Measurements from ENCODE around the gene CAMKMT. TPM values are rescaled to one million over a fixed set of nuclear protein-coding genes. Genes with fewer than 3 reads are reported as not detected.

Gene CAMKMT
- total and polyA plus RNA-seq, 7 donors, result 6.1 to 15.6 (median 11.6) TPM

DNA sequence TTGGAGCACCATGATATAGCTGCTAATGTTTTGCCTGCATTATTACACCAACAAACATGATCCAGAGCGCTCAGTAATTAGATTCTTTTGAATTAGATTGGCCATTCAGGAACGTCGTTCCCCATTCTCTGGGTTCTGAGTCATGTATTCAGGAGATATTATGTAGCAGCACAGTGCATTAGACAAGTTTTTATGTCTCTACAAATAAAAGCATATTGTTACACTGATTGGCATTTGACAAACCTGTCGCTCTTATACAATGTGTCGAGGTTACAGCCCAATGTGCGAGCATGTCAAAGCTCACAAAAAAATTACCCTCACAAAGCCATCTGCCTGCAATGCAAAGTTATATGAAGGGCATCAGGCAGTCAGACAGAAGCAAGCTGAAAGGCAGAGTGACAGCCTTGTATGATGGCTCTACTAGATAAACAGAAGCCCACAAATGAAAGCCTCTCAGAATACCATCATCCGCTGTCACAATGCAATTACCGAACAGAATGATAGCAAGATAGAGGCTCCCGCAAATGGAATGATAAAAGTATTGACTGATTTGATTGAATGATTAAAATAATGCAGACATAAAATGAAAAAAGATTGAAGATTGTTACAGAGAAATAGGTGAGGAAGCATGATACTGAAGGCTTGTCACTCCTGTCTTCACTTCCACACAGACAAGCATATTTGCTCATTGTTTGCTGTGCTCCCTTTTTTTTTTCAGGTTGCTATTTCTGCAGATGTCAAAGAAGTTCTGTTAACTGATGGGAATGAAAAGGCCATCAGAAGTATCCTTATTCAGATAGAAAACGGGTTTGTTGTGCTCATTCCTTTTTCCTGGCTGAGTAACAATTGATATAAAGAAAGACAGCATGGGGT lies 345.2 kb downstream of the CAMKMT start:
- intact Hi-C loops (cut with DNase I), result no loop called here
- Histone ChIP-seq H3K4me1 (no peaks in the 10 kb centered on the region), H3K4me3 (no peak overlapping the region), H3K36me3 (no peaks in the 10 kb centered on the region), H3K27me3 (no peaks in the 10 kb centered on the region), H3K27ac (no peak overlapping the region), H3K9me3 (no peaks in the 10 kb centered on the region)
- DNase-seq, result no peak
- WGBS, 2 donors, result 94% methylated on average over 10 of the region's 10 CpGs
- no peak for TF ChIP-seq EP300 (IDR thresholded peaks at IDR 0.05)
- no peak for TF ChIP-seq POLR2AphosphoS5 (IDR thresholded peaks at IDR 0.05)
- TF ChIP-seq, protein P1, sequence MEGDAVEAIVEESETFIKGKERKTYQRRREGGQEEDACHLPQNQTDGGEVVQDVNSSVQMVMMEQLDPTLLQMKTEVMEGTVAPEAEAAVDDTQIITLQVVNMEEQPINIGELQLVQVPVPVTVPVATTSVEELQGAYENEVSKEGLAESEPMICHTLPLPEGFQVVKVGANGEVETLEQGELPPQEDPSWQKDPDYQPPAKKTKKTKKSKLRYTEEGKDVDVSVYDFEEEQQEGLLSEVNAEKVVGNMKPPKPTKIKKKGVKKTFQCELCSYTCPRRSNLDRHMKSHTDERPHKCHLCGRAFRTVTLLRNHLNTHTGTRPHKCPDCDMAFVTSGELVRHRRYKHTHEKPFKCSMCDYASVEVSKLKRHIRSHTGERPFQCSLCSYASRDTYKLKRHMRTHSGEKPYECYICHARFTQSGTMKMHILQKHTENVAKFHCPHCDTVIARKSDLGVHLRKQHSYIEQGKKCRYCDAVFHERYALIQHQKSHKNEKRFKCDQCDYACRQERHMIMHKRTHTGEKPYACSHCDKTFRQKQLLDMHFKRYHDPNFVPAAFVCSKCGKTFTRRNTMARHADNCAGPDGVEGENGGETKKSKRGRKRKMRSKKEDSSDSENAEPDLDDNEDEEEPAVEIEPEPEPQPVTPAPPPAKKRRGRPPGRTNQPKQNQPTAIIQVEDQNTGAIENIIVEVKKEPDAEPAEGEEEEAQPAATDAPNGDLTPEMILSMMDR (IDR thresholded peaks at IDR 0.05), result no peak
- no peak for TF ChIP-seq POLR2A (IDR thresholded peaks at IDR 0.05)

DNA sequence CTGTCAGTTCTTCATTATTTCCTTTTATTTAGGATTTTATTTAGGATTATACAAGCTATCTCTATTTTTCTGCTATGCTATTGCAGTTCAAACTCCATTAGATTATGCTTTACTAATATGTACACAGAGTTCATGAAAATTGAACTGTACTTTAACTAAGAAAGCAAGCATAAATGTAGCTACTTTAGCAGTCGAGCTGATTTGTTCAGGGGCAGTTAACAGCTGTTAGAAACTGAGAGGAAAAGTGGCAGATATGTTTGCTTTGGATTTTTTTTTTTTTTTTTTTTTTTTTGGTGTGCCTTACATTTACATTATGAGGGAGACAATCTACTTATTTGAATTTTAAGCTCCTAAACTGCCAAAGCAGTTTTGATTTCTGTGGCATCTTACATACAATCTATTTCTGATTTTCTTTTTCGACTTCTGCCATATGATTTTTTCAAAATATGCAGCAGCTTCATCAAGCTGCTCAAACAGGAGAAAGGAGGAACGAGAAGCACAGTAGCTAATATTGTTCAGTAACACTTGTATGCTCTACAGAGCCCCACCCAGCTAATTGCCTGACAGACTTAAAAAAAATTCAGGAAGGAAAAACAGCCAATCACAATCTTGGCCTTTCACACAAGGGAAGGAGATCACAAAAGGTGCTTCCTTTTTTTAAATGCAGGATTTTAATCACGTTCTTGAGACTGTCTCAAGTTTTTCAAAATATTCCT lies 346.4 kb downstream of the CAMKMT start:
- Histone ChIP-seq H3K4me1 (no peaks in the 10 kb centered on the region), H3K4me3 (no peak overlapping the region), H3K36me3 (no peaks in the 10 kb centered on the region), H3K27me3 (no peaks in the 10 kb centered on the region), H3K27ac (no peak overlapping the region), H3K9me3 (no peaks in the 10 kb centered on the region)
- intact Hi-C loops (cut with DNase I), result no loop called here
- TF ChIP-seq POLR2AphosphoS5 (IDR thresholded peaks at IDR 0.05), result no peak
- no peak for TF ChIP-seq EP300 (IDR thresholded peaks at IDR 0.05)
- TF ChIP-seq, protein P1 (IDR thresholded peaks at IDR 0.05), result no peak
- DNase-seq, result no peak
- 8 to 20% methylated on average over 4 of the region's 4 CpGs for WGBS, 2 donors

DNA sequence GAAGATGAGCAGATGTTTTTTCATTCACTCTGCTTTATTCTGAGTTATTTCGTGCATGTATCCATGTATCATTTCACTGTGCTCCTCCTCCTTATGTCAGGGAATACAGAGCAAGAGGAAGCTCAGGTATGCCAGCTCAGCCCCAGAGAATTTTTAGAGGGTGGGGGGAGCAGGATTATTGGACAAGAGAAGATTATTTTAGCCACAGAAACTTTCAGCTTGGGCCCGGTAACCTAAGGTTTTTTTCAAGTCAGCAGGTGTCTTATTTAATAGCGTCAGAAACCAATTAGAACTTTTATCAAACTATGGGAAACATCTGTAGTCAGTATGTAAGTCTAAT lies 346.9 kb downstream of the CAMKMT start:
- H3K27me3 ChIP-seq, result no peaks in the 10 kb centered on the region
- DNase-seq, result no peak
- intact Hi-C loops (cut with DNase I), result no loop called here
- H3K4me1 ChIP-seq, result no peaks in the 10 kb centered on the region
- TF ChIP-seq EP300 (IDR thresholded peaks at IDR 0.05), result no peak
- no peak for TF ChIP-seq POLR2A (IDR thresholded peaks at IDR 0.05)
- no peak for TF ChIP-seq POLR2AphosphoS5 (IDR thresholded peaks at IDR 0.05)
- TF ChIP-seq, protein P1 (IDR thresholded peaks at IDR 0.05), result no peak
- H3K36me3 ChIP-seq, result no peaks in the 10 kb centered on the region
- 39 to 44% methylated on average over 3 of the region's 3 CpGs for WGBS, 2 donors
- no peak overlapping the region for H3K27ac ChIP-seq
- H3K4me3 ChIP-seq, result no peak overlapping the region
- H3K9me3 ChIP-seq, result no peaks in the 10 kb centered on the region

DNA sequence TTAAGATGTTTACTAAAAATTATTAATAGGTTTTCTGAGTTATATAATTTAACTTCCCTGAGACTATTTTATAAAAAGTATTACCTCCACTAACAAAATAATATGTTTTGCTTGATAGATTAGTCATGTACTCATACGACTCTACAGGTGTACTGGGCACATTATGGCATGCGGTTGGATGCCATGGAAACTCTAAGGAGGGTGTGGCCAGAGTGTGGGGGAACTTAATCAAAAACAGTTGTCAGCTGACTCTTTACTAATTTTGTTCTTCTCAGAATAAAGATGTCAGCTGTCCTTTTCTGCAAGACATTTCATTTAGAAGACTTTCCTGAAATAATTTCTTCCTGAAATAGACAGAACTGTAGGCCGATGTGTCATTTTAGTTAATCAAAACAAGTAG lies 351.4 kb downstream of the CAMKMT start:
- no peak overlapping the region for H3K4me3 ChIP-seq
- H3K27me3 ChIP-seq, result no peaks in the 10 kb centered on the region
- H3K27ac ChIP-seq, result no peak overlapping the region
- H3K36me3 ChIP-seq, result no peaks in the 10 kb centered on the region
- WGBS, 2 donors, result 61 to 88% methylated on average over 3 of the region's 3 CpGs
- H3K9me3 ChIP-seq, result no peaks in the 10 kb centered on the region
- no peaks in the 10 kb centered on the region for H3K4me1 ChIP-seq
- no peak for DNase-seq
- intact Hi-C loops (cut with DNase I), result no loop called here
- TF ChIP-seq POLR2AphosphoS5 (IDR thresholded peaks at IDR 0.05), result no peak
- no peak for TF ChIP-seq POLR2A (IDR thresholded peaks at IDR 0.05)
- TF ChIP-seq, protein P1 (IDR thresholded peaks at IDR 0.05), result no peak
- TF ChIP-seq EP300 (IDR thresholded peaks at IDR 0.05), result no peak
